Heart left ventricle (tissue), 16 donors: ENCODE results near the gene MAGOHB. TPM values are rescaled to one million over a fixed set of nuclear protein-coding genes. Genes with fewer than 3 reads are reported as not detected.
"Not testable (repeated sequence)": the region's sequence is repeated elsewhere in the genome, so short reads cannot be mapped to it uniquely, and the experiment has no call there.

ENCODE experiments used
- ATAC-seq, 4 donors: fragments of 200-7000 bp; cut with Tn5 transposase; one replicate each; pipeline ENCODE4 v1.9.1; 2020 to 2022; ENCODE audit warnings: moderate library complexity in 4 of 4, mild to moderate bottlenecking in 3 of 4, moderate number of reproducible peaks in 1 of 4
- DNase-seq, 5 donors: peaks; one replicate each; pipeline ENCODE4 v3.0.0-alpha.2; 2020
- H3K27ac ChIP-seq, 12 donors: fragments of 200-600 bp; sonication (generic) in 4 of 12; one replicate each; pipeline versions ENCODE4 v1.5.0 to v1.8.0; 2016 to 2022; ENCODE audit warnings: mild to moderate bottlenecking in 2 of 12
- H3K27me3 ChIP-seq, 9 donors: fragments of 200-600 bp; sonication (generic) in 2 of 9; one replicate each; pipeline versions ENCODE4 v1.5.1 to v1.8.0; 2016 to 2022; ENCODE audit warnings: mild to moderate bottlenecking in 3 of 9
- H3K36me3 ChIP-seq, 9 donors: fragments of 200-600 bp; sonication (generic) in 2 of 9; one replicate each; pipeline versions ENCODE4 v1.5.0 to v1.8.0; 2018 to 2022; ENCODE audit warnings: mild to moderate bottlenecking in 2 of 9
- H3K4me1 ChIP-seq, 12 donors: fragments of 200-600 bp; sonication (generic) in 4 of 12; one replicate each; pipeline versions ENCODE4 v1.5.0 to v1.8.0; 2016 to 2022; ENCODE audit warnings: mild to moderate bottlenecking in 3 of 12
- H3K4me3 ChIP-seq, 12 donors: fragments of 200-600 bp; sonication (generic) in 4 of 12; one replicate each; pipeline versions ENCODE4 v1.5.0 to v1.8.0; 2017 to 2022; ENCODE audit warnings: mild to moderate bottlenecking in 9 of 12, moderate library complexity in 4 of 12
- H3K9me3 ChIP-seq, 12 donors: fragments of 200-600 bp; sonication (generic) in 4 of 12; one replicate each; pipeline versions ENCODE4 v1.5.0 to v1.8.0; 2016 to 2022; ENCODE audit warnings: mild to moderate bottlenecking in 1 of 12
- POLR2A ChIP-seq, 2 donors: fragments of 450-650 bp; IDR thresholded peaks; one replicate each; pipeline ENCODE4 v1.6.1; 2017; ENCODE audit warnings: antibody characterized with exemption in 2 of 2, mild to moderate bottlenecking in 2 of 2, moderate library complexity in 2 of 2
- WGBS, 4 donors: extraction: QIAGEN DNeasy Blood & Tissue Kit in 2 of 4; methylation state at CpG; one replicate each; pipeline versions ENCODE4 v1.1.5 to v1.1.7; 2013 to 2018; 5-methylcytosine and 5-hydroxymethylcytosine counted together
- intact Hi-C, 10 donors: fragments of 100-400 bp; cut with DNase I; formaldehyde crosslinking; loops; one replicate each; pipeline versions ENCODE4 v1.11.1 to v1.14.2; 2022
- polyA plus RNA-seq, 2 donors: library from polyadenylated mRNA; stranded (reverse); fragments of 200-250 nt; gene quantifications; one replicate each; pipeline ENCODE4 v1.2.3, GENCODE V29; 2013
- total RNA-seq, 9 donors: library from RNA; depleted of rRNA in 2 of 9; stranded (reverse); fragments of >200 nt in 2 of 9; fragmentation: NEBNext Ultra II Directional in 3 of 9; extraction: Animal tissue kit (Norgen Biotek cat#: 25700) in 3 of 9; gene quantifications; one replicate each; pipeline versions ENCODE4 v1.1.0 to v1.2.4, GENCODE V29; 2016 to 2023
- TF ChIP-seq, protein P1 (sequence below), 12 donors: fragments of 200-600 bp; sonication (generic) in 4 of 12; IDR thresholded peaks; one replicate each; pipeline versions ENCODE4 v1.5.0 to v1.8.0; 2018 to 2022; ENCODE audit warnings: antibody characterized with exemption in 12 of 12, mild to moderate bottlenecking in 5 of 12
- donor health status: ischemic (EF 13 %, LVEDD 7.1; RV severe dilation, severe dysfunction).
- donor health status: healthy with polysubstance abuse.
- donor health status: DM: no; HTN: yes; CAD: no.
- donor health status: DM: no; HTN: no; CAD: no.
- donor health status: ischemic (EF 25% LVEDD 6.9; RV normal size, moderate dysfunction).
- donor health status: ischemic (EF 25% LVEDD 5.7; RV mildly dilated, moderate dysfunction).
- donor health status: healthy.
- donor health status: DM: yes; HTN: yes; CAD: no.
- donor health status: ischemic (EF 35%, LVEDD 5.7; RV mildly dilated, moderate dysfunction).
- donor health status: nonischemic (EF 11% LVEDD 7.7; RV severe dilation, severe dysfunction).
- donor health status: DM: yes; HTN: yes; CAD: no.
- donor health status: PGD.
- donor health status: ischemic (EF 29% LVEDD 5.4; RV normal size, mild dysfunction).
- donor health status: nonischemic (EF 23%, LVEDD 6.1; RV moderate dilation, normal function).

Gene MAGOHB
- total and polyA plus RNA-seq, 11 donors: 1.8 to 18.1 (median 12.7) TPM

DNA sequence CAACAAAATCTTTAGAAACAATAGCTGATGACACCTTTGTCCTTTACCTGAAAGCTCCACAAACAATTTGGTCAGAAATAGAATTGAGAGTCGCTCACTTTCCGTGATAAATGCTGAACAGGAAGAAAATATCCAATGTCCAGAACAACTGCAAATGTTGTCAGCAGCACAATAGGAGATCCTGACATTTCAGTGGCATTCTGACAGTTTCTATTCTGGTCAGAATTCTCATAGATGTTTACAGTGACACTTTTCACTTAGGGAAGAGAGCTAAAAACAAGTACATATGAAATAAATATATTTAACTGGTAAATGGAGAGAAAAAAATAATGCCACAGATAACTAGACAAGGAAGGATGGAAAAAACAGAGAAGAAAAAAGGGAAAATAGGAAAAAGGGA is 39.1 kb downstream of the MAGOHB start:
- no peak for ATAC-seq
- no peaks in the 10 kb centered on the region for H3K4me1 ChIP-seq
- DNase-seq: no peak
- H3K27ac ChIP-seq: no peak overlapping the region
- 40 to 67% (median 53%) methylated on average over 2 of the region's 2 CpGs for WGBS, 4 donors
- intact Hi-C loops: no loop called here
- H3K9me3 ChIP-seq: no peaks in the 10 kb centered on the region
- peaks cover 0 to 8% (median 0%) of the 10 kb centered on the region in 9 donors for H3K27me3 ChIP-seq
- H3K36me3 ChIP-seq: no peaks in the 10 kb centered on the region
- H3K4me3 ChIP-seq: no peak overlapping the region
- TF ChIP-seq POLR2A (IDR thresholded peaks at IDR 0.05): no peak
- TF ChIP-seq, protein P1, sequence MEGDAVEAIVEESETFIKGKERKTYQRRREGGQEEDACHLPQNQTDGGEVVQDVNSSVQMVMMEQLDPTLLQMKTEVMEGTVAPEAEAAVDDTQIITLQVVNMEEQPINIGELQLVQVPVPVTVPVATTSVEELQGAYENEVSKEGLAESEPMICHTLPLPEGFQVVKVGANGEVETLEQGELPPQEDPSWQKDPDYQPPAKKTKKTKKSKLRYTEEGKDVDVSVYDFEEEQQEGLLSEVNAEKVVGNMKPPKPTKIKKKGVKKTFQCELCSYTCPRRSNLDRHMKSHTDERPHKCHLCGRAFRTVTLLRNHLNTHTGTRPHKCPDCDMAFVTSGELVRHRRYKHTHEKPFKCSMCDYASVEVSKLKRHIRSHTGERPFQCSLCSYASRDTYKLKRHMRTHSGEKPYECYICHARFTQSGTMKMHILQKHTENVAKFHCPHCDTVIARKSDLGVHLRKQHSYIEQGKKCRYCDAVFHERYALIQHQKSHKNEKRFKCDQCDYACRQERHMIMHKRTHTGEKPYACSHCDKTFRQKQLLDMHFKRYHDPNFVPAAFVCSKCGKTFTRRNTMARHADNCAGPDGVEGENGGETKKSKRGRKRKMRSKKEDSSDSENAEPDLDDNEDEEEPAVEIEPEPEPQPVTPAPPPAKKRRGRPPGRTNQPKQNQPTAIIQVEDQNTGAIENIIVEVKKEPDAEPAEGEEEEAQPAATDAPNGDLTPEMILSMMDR (IDR thresholded peaks at IDR 0.05): no peak

DNA sequence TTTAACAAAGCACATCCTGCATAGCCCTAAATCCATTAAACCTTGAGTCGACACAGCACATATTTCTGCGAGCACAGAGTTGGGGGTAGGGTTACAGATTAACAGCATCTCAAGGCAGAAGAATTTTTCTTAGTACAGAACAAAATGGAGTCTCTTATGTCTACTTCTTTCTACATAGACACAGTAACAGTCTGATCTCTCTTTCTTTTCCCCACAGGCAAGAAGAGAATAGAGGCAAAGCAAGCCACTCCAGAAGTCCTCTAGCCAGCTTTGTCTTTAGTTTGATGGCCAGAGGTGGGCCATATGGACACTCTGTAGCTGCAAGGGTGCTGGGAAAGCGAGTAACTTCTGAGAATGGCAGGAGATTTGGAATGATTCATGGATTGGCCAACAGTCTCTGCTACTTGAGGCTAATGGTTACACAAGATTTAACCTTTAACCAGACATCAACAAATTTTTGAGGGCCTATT is 41.4 kb downstream of the MAGOHB start:
- H3K4me1 ChIP-seq, H3K4me3 ChIP-seq, H3K36me3 ChIP-seq, ATAC-seq, intact Hi-C loops, H3K27ac ChIP-seq, H3K9me3 ChIP-seq, DNase-seq: not testable (repeated sequence)
- peaks cover 0 to 27% (median 0%) of the 10 kb centered on the region in 9 donors for H3K27me3 ChIP-seq
- WGBS, 4 donors: 75 to 89% (median 80%) methylated on average over 3 of the region's 3 CpGs

- H3K36me3 ChIP-seq: no peaks in the 10 kb centered on the region
- WGBS, 4 donors: 80 to 88% (median 87%) methylated on average over 11 of the region's 11 CpGs
- no peaks in the 10 kb centered on the region for H3K9me3 ChIP-seq
- intact Hi-C loops: no loop called here
- no peaks in the 10 kb centered on the region for H3K4me1 ChIP-seq
- TF ChIP-seq POLR2A (IDR thresholded peaks at IDR 0.05): no peak
- TF ChIP-seq, protein P1 (IDR thresholded peaks at IDR 0.05): no peak
- DNase-seq (no peak), ATAC-seq (no peak)
- H3K27ac ChIP-seq: no peak overlapping the region
- H3K4me3 ChIP-seq: no peak overlapping the region
- H3K27me3 ChIP-seq: peaks cover 0 to 29% (median 0%) of the 10 kb centered on the region in 9 donors
These were observed 42.3 kb downstream of the MAGOHB start for GRCh38 chr12:10571141-10571540.

GRCh38 chr12:10567813-10568212 is 45.6 kb downstream of the MAGOHB start:
- 85 to 92% (median 88%) methylated on average over 3 of the region's 3 CpGs for WGBS, 4 donors
- intact Hi-C loops: loop anchor here in 2 of 10 donors (10.0 kb wide), 1 partner anchor 413 kb away; no protein-coding TSS in a partner anchor
- ATAC-seq: no peak
- H3K9me3 ChIP-seq: no peaks in the 10 kb centered on the region
- TF ChIP-seq POLR2A (IDR thresholded peaks at IDR 0.05): no peak
- TF ChIP-seq, protein P1 (IDR thresholded peaks at IDR 0.05): no peak
- no peak overlapping the region for H3K4me3 ChIP-seq
- H3K27ac ChIP-seq: no peak overlapping the region
- no peaks in the 10 kb centered on the region for H3K36me3 ChIP-seq
- peaks cover 0 to 29% (median 0%) of the 10 kb centered on the region in 9 donors for H3K27me3 ChIP-seq
- no peaks in the 10 kb centered on the region for H3K4me1 ChIP-seq
- DNase-seq: no peak

- peaks cover 0 to 26% (median 0%) of the 10 kb centered on the region in 9 donors for H3K27me3 ChIP-seq
- no peak for ATAC-seq
- no peak for DNase-seq
- intact Hi-C loops: loop anchor here (2.0 to 10.0 kb wide), 8 partner anchors 231 to 412 kb away; no protein-coding TSS in a partner anchor
- no peaks in the 10 kb centered on the region for H3K4me1 ChIP-seq
- no peak overlapping the region for H3K27ac ChIP-seq
- TF ChIP-seq POLR2A (IDR thresholded peaks at IDR 0.05): no peak
- TF ChIP-seq, protein P1 (IDR thresholded peaks at IDR 0.05): no peak
- H3K9me3 ChIP-seq: no peaks in the 10 kb centered on the region
- no peaks in the 10 kb centered on the region for H3K36me3 ChIP-seq
- 60 to 73% (median 65%) methylated on average over 3 of the region's 3 CpGs for whole genome bisulfite sequencing, 4 donors
- H3K4me3 ChIP-seq: no peak overlapping the region
These were observed 49.4 kb downstream of the MAGOHB start for GRCh38 chr12:10563966-10564365.
